Adrenal gland (tissue), 12 donors: ENCODE results near the gene PIEZO2. TPM values are rescaled to one million over a fixed set of nuclear protein-coding genes. Genes with fewer than 3 reads are reported as not detected.

ENCODE experiments used
- DNase-seq, 7 donors: peaks; one replicate each; pipeline ENCODE4 v3.0.0-alpha.2; 2019 to 2020
- H3K27ac ChIP-seq, 5 donors: fragments of 200-600 bp; sonication (generic) in 4 of 5; 1 replicate in 3 of 5; 2 replicates in 2 of 5; pipeline versions ENCODE4 v1.5.1 to v1.8.0; 2016 to 2020; ENCODE audit warnings: mild to moderate bottlenecking in 1 of 5
- H3K27me3 ChIP-seq: fragments of 200-600 bp; 2 replicates; pipeline ENCODE4 v1.8.0; 2021
- H3K36me3 ChIP-seq, 2 donors: fragments of 200-600 bp; replicated peaks in 1 of 2; 1 replicate in 1 of 2; 2 replicates in 1 of 2; pipeline versions ENCODE4 v1.5.1 to v1.8.0; 2018 to 2022
- H3K4me1 ChIP-seq, 2 donors: fragments of 200-600 bp; replicated peaks in 1 of 2; 1 replicate in 1 of 2; 2 replicates in 1 of 2; pipeline versions ENCODE4 v1.5.1 to v1.8.0; 2018 to 2021
- H3K4me3 ChIP-seq, 4 donors: fragments of 200-600 bp; sonication (generic) in 3 of 4; one replicate each; pipeline ENCODE4 v1.5.1; 2016 to 2018
- H3K9me3 ChIP-seq, 3 donors: fragments of 200-600 bp; sonication (generic) in 1 of 3; replicated peaks in 1 of 3; 1 replicate in 2 of 3; 2 replicates in 1 of 3; pipeline versions ENCODE4 v1.5.1 to v1.8.0; 2016 to 2021
- CTCF ChIP-seq, 6 experiments: fragments of 450-650 bp in 4 of 6; fragments of 200-600 bp in 2 of 6; sonication (generic) in 1 of 6; IDR thresholded peaks; 1 replicate in 5 of 6; 2 replicates in 1 of 6; pipeline versions ENCODE4 v1.5.1 to v1.8.0; 2016 to 2021; ENCODE audit warnings: antibody characterized with exemption in 6 of 6, mild to moderate bottlenecking in 2 of 6, moderate library complexity in 1 of 6
- POLR2A ChIP-seq, 2 donors: fragments of 450-650 bp; IDR thresholded peaks; one replicate each; pipeline ENCODE4 v1.6.1; 2017; ENCODE audit warnings: antibody characterized with exemption in 2 of 2, mild to moderate bottlenecking in 2 of 2, moderate library complexity in 1 of 2
- WGBS, 4 donors: extraction: QIAGEN DNeasy Blood & Tissue Kit in 2 of 4; methylation state at CpG; one replicate each; pipeline versions ENCODE4 v1.1.5 to v1.1.7; 2013 to 2017; 5-methylcytosine and 5-hydroxymethylcytosine counted together
- intact Hi-C, 2 donors: fragments of 100-400 bp; cut with DNase I; formaldehyde crosslinking; loops; one replicate each; pipeline versions ENCODE4 v1.14.1 to v1.15.0; 2022 to 2023
- polyA plus RNA-seq, 3 donors: library from polyadenylated mRNA; stranded (reverse); fragments of 200-250 nt in 2 of 3; fragments of 350-450 nt in 1 of 3; fragmentation: Illumina TruSeq in 1 of 3; extraction: RNeasy Lipid Tissue Mini Kit (QIAGEN cat#74804) in 1 of 3; gene quantifications; one replicate each; pipeline ENCODE4 v1.2.3, GENCODE V29; 2013 to 2014
- total RNA-seq, 9 donors: library from RNA; depleted of rRNA in 4 of 9; stranded (reverse); fragments of >200 nt in 4 of 9; fragments of 120-200 nt in 1 of 9; fragmentation: NEBNext Ultra II Directional in 1 of 9; extraction: Animal tissue kit (Norgen Biotek cat#: 25700) in 1 of 9; gene quantifications; one replicate each; pipeline versions ENCODE4 v1.1.0 to v1.2.4, GENCODE V29; 2013 to 2023
- donor health status: healthy with polysubstance abuse.
- donor health status: Bipolar disorder and iron deficiency.
- donor health status: DM: yes; HTN: yes; CAD: no.
- donor health status: DM: no; HTN: no; CAD: no.
- donor health status: DM: no; HTN: no; CAD: no.
- donor health status: DM: yes; HTN: yes; CAD: no.

The PIEZO2 gene
- total and polyA plus RNA-seq, 12 donors, result 0.88 to 18.0 (median 2.6) TPM

GRCh38 chr18:11167778-11168177 is 18.4 kb upstream of the PIEZO2 start:
- Histone ChIP-seq H3K9me3 (no peaks in the 10 kb centered on the region), H3K27me3 (no peaks in the 10 kb centered on the region), H3K27ac (no peak overlapping the region), H3K36me3 (no peaks in the 10 kb centered on the region), H3K4me1 (no peaks in the 10 kb centered on the region), H3K4me3 (no peak overlapping the region)
- DNase-seq, result no peak
- WGBS, 4 donors, result 85 to 94% (median 89%) methylated on average over 1 of the region's 1 CpG
- intact Hi-C loops, result no loop called here
- TF ChIP-seq CTCF (IDR thresholded peaks at IDR 0.05) (no peak), POLR2A (IDR thresholded peaks at IDR 0.05) (no peak)

- 87 to 95% (median 93%) methylated on average over 7 of the region's 7 CpGs for WGBS, 4 donors
- Histone ChIP-seq H3K4me3 (no peak overlapping the region), H3K36me3 (no peaks in the 10 kb centered on the region), H3K27me3 (no peaks in the 10 kb centered on the region), H3K4me1 (no peaks in the 10 kb centered on the region), H3K9me3 (no peaks in the 10 kb centered on the region), H3K27ac (no peak overlapping the region)
- TF ChIP-seq CTCF (IDR thresholded peaks at IDR 0.05), result no peak
- TF ChIP-seq POLR2A (IDR thresholded peaks at IDR 0.05), result no peak
- intact Hi-C loops, result no loop called here
- no peak for DNase-seq
Observed at GRCh38 chr18:11165952-11166351, 16.6 kb upstream of the PIEZO2 start.

- no peaks in the 10 kb centered on the region for H3K36me3 ChIP-seq
- intact Hi-C loops, result no loop called here
- H3K27me3 ChIP-seq, result no peaks in the 10 kb centered on the region
- TF ChIP-seq CTCF (IDR thresholded peaks at IDR 0.05), result no peak
- no peak for TF ChIP-seq POLR2A (IDR thresholded peaks at IDR 0.05)
- H3K9me3 ChIP-seq, result no peaks in the 10 kb centered on the region
- WGBS, 4 donors, result 85 to 97% (median 93%) methylated on average over 3 of the region's 3 CpGs
- no peaks in the 10 kb centered on the region for H3K4me1 ChIP-seq
- no peak for DNase-seq
- H3K4me3 ChIP-seq, result no peak overlapping the region
- H3K27ac ChIP-seq, result no peak overlapping the region
Observed at GRCh38 chr18:11165138-11165537, 15.8 kb upstream of the PIEZO2 start.

GRCh38 chr18:11163665-11164064 is 14.3 kb upstream of the PIEZO2 start:
- Histone ChIP-seq H3K9me3 (no peaks in the 10 kb centered on the region), H3K27ac (no peak overlapping the region), H3K4me3 (no peak overlapping the region), H3K4me1 (no peaks in the 10 kb centered on the region), H3K27me3 (peaks cover 2% of the 10 kb centered on the region), H3K36me3 (no peaks in the 10 kb centered on the region)
- no peak for TF ChIP-seq POLR2A (IDR thresholded peaks at IDR 0.05)
- peak; percentile 26 to 56 (median 38) for TF ChIP-seq CTCF (IDR thresholded peaks at IDR 0.05)
- DNase-seq, result peak in 4 of 7 donors; percentile 20 to 41 (median 30)
- 9 to 27% (median 11%) methylated on average over 15 to 18 of the region's 18 CpGs for WGBS, 4 donors
- intact Hi-C loops, result no loop called here
